ENCODE data around the gene NLRP4. TPM values are rescaled to one million over a fixed set of nuclear protein-coding genes. Genes with fewer than 3 reads are reported as not detected.

NLRP4 gene
- total and polyA plus RNA-seq, 2 of the 4 experiments (the other 2 are of a cell fraction): not detected

GRCh38 chr19:55907286-55907685 is 70.9 kb downstream of the NLRP4 start:
- no peak overlapping the region for H3K14ac ChIP-seq (replicated peaks; ENCODE audit: low read depth, low read length)
- no peaks in the 10 kb centered on the region for H3K9me1 ChIP-seq (ENCODE audit: insufficient read depth, low read length)
- in situ Hi-C loops (cut with MboI; ENCODE audit: low sequenced_read_pairs): no loop called here
- no peaks in the 10 kb centered on the region for H3K4me1 ChIP-seq (ENCODE audit: control insufficient read depth, insufficient read depth, low read length)
- no peak overlapping the region for H3K56ac ChIP-seq (ENCODE audit: extremely low read depth, insufficient read depth, low read length)
- no peak overlapping the region for H3K23ac ChIP-seq (ENCODE audit: low read depth, low read length)
- H3K4me3 ChIP-seq (ENCODE audit: insufficient read depth, low read depth, low read length): no peak overlapping the region
- TF ChIP-seq FOS (IDR thresholded peaks at IDR 0.05; ENCODE audit: low read depth, low read length) (no peak), POLR2A (IDR thresholded peaks at IDR 0.05; ENCODE audit: low read depth, low read length) (no peak), RAD21 (IDR thresholded peaks at IDR 0.05; ENCODE audit: low read length) (no peak), CTCF (conservative IDR thresholded peaks at IDR 0.05; ENCODE audit: low read depth, low read length) (no peak), ELK1 (IDR thresholded peaks at IDR 0.05; ENCODE audit: borderline replicate concordance, low read depth, low read length) (no peak), RCOR1 (IDR thresholded peaks at IDR 0.05; ENCODE audit: insufficient replicate concordance, low read length) (no peak), MAZ (IDR thresholded peaks at IDR 0.05; ENCODE audit: borderline replicate concordance, low read depth, low read length) (no peak), NFE2L2 (IDR thresholded peaks at IDR 0.05; ENCODE audit: low read depth, low read length) (no peak), MAFK (IDR thresholded peaks at IDR 0.05; ENCODE audit: low read depth, low read length) (no peak), CEBPB (IDR thresholded peaks at IDR 0.05; ENCODE audit: low read depth, low read length) (no peak), CHD1 (IDR thresholded peaks at IDR 0.05; ENCODE audit: low read depth, low read length) (no peak), BHLHE40 (IDR thresholded peaks at IDR 0.05; ENCODE audit: low read depth, low read length) (no peak), RFX5 (IDR thresholded peaks at IDR 0.05; ENCODE audit: low read depth, low read length) (no peak)
- TF ChIP-seq, protein P1, sequence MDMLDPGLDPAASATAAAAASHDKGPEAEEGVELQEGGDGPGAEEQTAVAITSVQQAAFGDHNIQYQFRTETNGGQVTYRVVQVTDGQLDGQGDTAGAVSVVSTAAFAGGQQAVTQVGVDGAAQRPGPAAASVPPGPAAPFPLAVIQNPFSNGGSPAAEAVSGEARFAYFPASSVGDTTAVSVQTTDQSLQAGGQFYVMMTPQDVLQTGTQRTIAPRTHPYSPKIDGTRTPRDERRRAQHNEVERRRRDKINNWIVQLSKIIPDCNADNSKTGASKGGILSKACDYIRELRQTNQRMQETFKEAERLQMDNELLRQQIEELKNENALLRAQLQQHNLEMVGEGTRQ (IDR thresholded peaks at IDR 0.05; ENCODE audit: low read depth, low read length): no peak
- no peak overlapping the region for H4K91ac ChIP-seq (ENCODE audit: insufficient read depth, low read depth, low read length)
- H2AK9ac ChIP-seq (replicated peaks; ENCODE audit: low read depth, low read length, poor library complexity): no peak overlapping the region
- H3K27me3 ChIP-seq (ENCODE audit: control insufficient read depth, insufficient read depth, low read length): no peaks in the 10 kb centered on the region
- H3K79me1 ChIP-seq (ENCODE audit: low read depth in 1 of 2, low read length in 2 of 2): no peaks in the 10 kb centered on the region
- no peak overlapping the region for H3K9ac ChIP-seq (ENCODE audit: low read depth, low read length)
- no peak overlapping the region for H2BK5ac ChIP-seq (ENCODE audit: low read depth, low read length, poor library complexity, severe bottlenecking)
- H2AK5ac ChIP-seq (ENCODE audit: low read depth, low read length): no peak overlapping the region
- peaks cover 38% of the 10 kb centered on the region for H3K9me3 ChIP-seq (ENCODE audit: control insufficient read depth, insufficient read depth, low read length)
- POLR2A ChIA-PET (ENCODE audit: unreplicated experiment): no interaction called here
- H3K4ac ChIP-seq (ENCODE audit: low read depth, low read length): no peak overlapping the region
- H2BK15ac ChIP-seq (ENCODE audit: low read depth, low read length): no peak overlapping the region
- H4K5ac ChIP-seq (ENCODE audit: low read depth, low read length): no peak overlapping the region
- ATAC-seq (ENCODE audit: low read depth) (no peak), DNase-seq (no peak)
- no peak overlapping the region for H3K18ac ChIP-seq (ENCODE audit: low read depth, low read length)
- H3K4me2 ChIP-seq (ENCODE audit: low read depth, low read length): no peak overlapping the region
- no peak overlapping the region for H4K8ac ChIP-seq (ENCODE audit: low read depth in 2 of 2, low read length in 2 of 2)
- H3K36me3 ChIP-seq (ENCODE audit: control insufficient read depth, insufficient read depth, low read length): no peaks in the 10 kb centered on the region
- H2AFZ ChIP-seq (replicated peaks; ENCODE audit: low read length, poor library complexity): no peak overlapping the region
- WGBS, 2 experiments (ENCODE audit: extremely low coverage in 2 of 2, insufficient read length in 1 of 2): 0% methylated on average over 1 of the region's 7 CpGs; no CpG with 5 or more reads in 1 of the 2 experiments
- BruUV-seq (replicated peaks): no TSS peak
- intact Hi-C loops (cut with micrococcal nuclease): no loop called here
- CTCF ChIA-PET: no interaction called here
- no peak overlapping the region for H2BK120ac ChIP-seq (ENCODE audit: low read depth, low read length)
- dilution Hi-C loops (cut with HindIII; ENCODE audit: low sequenced_read_pairs, unreplicated experiment): no loop called here
- no peak overlapping the region for H2BK20ac ChIP-seq (ENCODE audit: low read depth, low read length)
- H4K20me1 ChIP-seq (ENCODE audit: insufficient read depth, low read length): no peaks in the 10 kb centered on the region
- no peak overlapping the region for H3K27ac ChIP-seq (ENCODE audit: insufficient read depth, low read length)
